HepG2 (cell line): ENCODE results near the gene CFL1. TPM values are rescaled to one million over a fixed set of nuclear protein-coding genes. Genes with fewer than 3 reads are reported as not detected.
A peak's percentile ranks its signal among the peaks of the same experiment; 100 is the strongest.

Experiments used
- ATF1 ChIP-seq: IDR thresholded peaks from 2 replicates; pipeline ENCODE4 v1.6.1; 2016; ENCODE audit warnings: mild to moderate bottlenecking, control low read depth
- DNMT1 ChIP-seq: sonication (generic); formaldehyde crosslinking; IDR thresholded peaks from 2 replicates; pipeline ENCODE4 v1.5.1; 2020; ENCODE audit warnings: mild to moderate bottlenecking, missing genetic modification reagents
- FOSL2 ChIP-seq: sonication (generic); formaldehyde crosslinking; IDR thresholded peaks from 2 replicates; pipeline ENCODE4 v1.4.0; 2020; ENCODE audit warnings: missing genetic modification reagents
- GABPA ChIP-seq, 2 experiments: IDR thresholded peaks; 2 replicates each; pipeline ENCODE4 v1.6.1; 2011 to 2016; ENCODE audit warnings: low read depth in 2 of 2, low read length in 1 of 2, missing biosample characterization in 1 of 2, missing genetic modification characterization in 1 of 2
- GZF1 ChIP-seq: sonication (generic); formaldehyde crosslinking; IDR thresholded peaks from 2 replicates; pipeline ENCODE4 v1.5.1; 2020; ENCODE audit warnings: mild to moderate bottlenecking, missing genetic modification reagents
- HOXA7 ChIP-seq: sonication (generic); formaldehyde crosslinking; IDR thresholded peaks from 2 replicates; pipeline ENCODE4 v1.8.1; 2022; ENCODE audit warnings: mild to moderate bottlenecking, missing genetic modification reagents, moderate library complexity
- KDM1A ChIP-seq: IDR thresholded peaks from 2 replicates; pipeline ENCODE4 v1.6.1; 2016; ENCODE audit warnings: missing compliant biosample characterization
- KLF11 ChIP-seq: IDR thresholded peaks from 2 replicates; pipeline ENCODE4 v1.6.1; 2016; ENCODE audit warnings: missing compliant biosample characterization
- MLXIP ChIP-seq: sonication (generic); formaldehyde crosslinking; IDR thresholded peaks from 2 replicates; pipeline ENCODE4 v1.9.0; 2021; ENCODE audit warnings: missing genetic modification reagents, borderline replicate concordance
- NR0B2 ChIP-seq: sonication (generic); formaldehyde crosslinking; IDR thresholded peaks from 2 replicates; pipeline ENCODE4 v1.4.0; 2020; ENCODE audit warnings: mild to moderate bottlenecking, missing genetic modification reagents
- PBX3 ChIP-seq: sonication (generic); formaldehyde crosslinking; IDR thresholded peaks from 2 replicates; pipeline ENCODE4 v1.8.1; 2023; ENCODE audit warnings: missing genetic modification reagents, inconsistent platforms, borderline replicate concordance
- SMAD9 ChIP-seq: sonication (generic); formaldehyde crosslinking; IDR thresholded peaks from 2 replicates; pipeline ENCODE4 v1.5.1; 2020; ENCODE audit warnings: mild to moderate bottlenecking, missing genetic modification reagents
- ZBTB43 ChIP-seq: sonication (generic); formaldehyde crosslinking; conservative IDR thresholded peaks from 2 replicates; pipeline ENCODE4 v1.4.0; 2020; ENCODE audit warnings: missing genetic modification reagents
- ZKSCAN1 ChIP-seq: fragments of 150-350 bp; IDR thresholded peaks from 2 replicates; pipeline ENCODE4 v1.6.1; 2014; ENCODE audit warnings: low read length
- ZNF205 ChIP-seq: IDR thresholded peaks from 2 replicates; pipeline ENCODE4 v1.6.1; 2018; ENCODE audit warnings: missing biosample characterization, missing genetic modification reagents
- ZNF263 ChIP-seq: sonication (generic); formaldehyde crosslinking; IDR thresholded peaks from 2 replicates; pipeline ENCODE4 v1.4.0; 2020; ENCODE audit warnings: missing genetic modification reagents
- ZNF512 ChIP-seq: sonication (generic); formaldehyde crosslinking; IDR thresholded peaks from 2 replicates; pipeline ENCODE4 v1.4.0; 2020; ENCODE audit warnings: mild to moderate bottlenecking, missing genetic modification reagents
- ZNF558 ChIP-seq: sonication (generic); formaldehyde crosslinking; IDR thresholded peaks from 2 replicates; pipeline ENCODE4 v1.9.0; 2022; ENCODE audit warnings: mild to moderate bottlenecking, missing genetic modification reagents, borderline replicate concordance
- ZNF709 ChIP-seq: sonication (generic); formaldehyde crosslinking; IDR thresholded peaks from 2 replicates; pipeline ENCODE4 v1.5.0; 2020; ENCODE audit warnings: mild to moderate bottlenecking, missing genetic modification reagents
- ZNF746 ChIP-seq: sonication (generic); formaldehyde crosslinking; IDR thresholded peaks from 2 replicates; pipeline ENCODE4 v1.8.0; 2022; ENCODE audit warnings: mild to moderate bottlenecking, missing genetic modification reagents
- ZNF75D ChIP-seq: sonication (generic); formaldehyde crosslinking; IDR thresholded peaks from 2 replicates; pipeline ENCODE4 v1.8.1; 2023; ENCODE audit warnings: missing genetic modification reagents, mild to moderate bottlenecking, borderline replicate concordance
- ZNF891 ChIP-seq: sonication (generic); formaldehyde crosslinking; IDR thresholded peaks from 2 replicates; pipeline ENCODE4 v1.5.0; 2020; ENCODE audit warnings: mild to moderate bottlenecking, missing genetic modification reagents
- ZSCAN9 ChIP-seq: IDR thresholded peaks from 2 replicates; pipeline ENCODE4 v1.6.1; 2016; ENCODE audit warnings: borderline replicate concordance
- polyA plus RNA-seq, 8 experiments: library from polyadenylated mRNA; depleted of rRNA in 3 of 8; stranded (reverse) in 7 of 8; unstranded in 1 of 8; fragments of >200 nt; fragmentation: Illumina TruSeq in 4 of 8; extraction: Trizol in 4 of 8; gene quantifications; 2 replicates each; pipeline versions ENCODE4 v1.2.1 to v1.2.3, GENCODE V29; 2011 to 2016; ENCODE audit warnings: low read depth in 4 of 8, missing spikeins in 1 of 8, mixed read lengths in 1 of 8; ENCODE audit not compliant: insufficient read depth in 1 of 8
- total RNA-seq, 5 experiments: library from RNA; depleted of rRNA; stranded (reverse); fragments of >200 nt; fragmentation: Illumina TruSeq; extraction: Trizol; gene quantifications; 2 replicates each; pipeline ENCODE4 v1.2.3, GENCODE V29; 2016; ENCODE audit warnings: low read depth in 1 of 5

CFL1 gene
- total and polyA plus RNA-seq, 2 of the 13 experiments (the other 11 are each of a cell fraction or from before 2014, with no cell fraction given): 379 to 383 TPM

- TF ChIP-seq ZNF709: no peak
- TF ChIP-seq ZNF558 (CRISPR knock-in tag): no peak; the same call in 1 of the 2 replicates
- TF ChIP-seq ATF1: peak; percentile 73
- no peak for TF ChIP-seq ZSCAN9 (CRISPR knock-in tag)
- no peak for TF ChIP-seq DNMT1 (CRISPR knock-in tag)
- no peak for TF ChIP-seq ZNF75D (CRISPR knock-in tag)
- no peak; the same call in 1 of the 2 replicates for TF ChIP-seq ZBTB43
- TF ChIP-seq HOXA7 (CRISPR knock-in tag): no peak
- TF ChIP-seq PBX3 (CRISPR knock-in tag): 0 out of 2 replicates have a peak, but pooled peaks have one; percentile 33
- TF ChIP-seq ZNF746 (CRISPR knock-in tag): peak; percentile 38; the same call in 1 of the 2 replicates
- no peak for TF ChIP-seq ZNF512 (CRISPR knock-in tag)
- TF ChIP-seq FOSL2: peak; percentile 83
- no peak for TF ChIP-seq ZKSCAN1
- TF ChIP-seq GABPA (IDR thresholded peaks at IDR 0.05; ENCODE audit: low read depth, low read length): no peak
- peak; percentile 40; the same call in 1 of the 2 replicates for TF ChIP-seq GABPA (CRISPR knock-in tag; IDR thresholded peaks at IDR 0.05; ENCODE audit: low read depth)
- TF ChIP-seq ZNF891 (CRISPR knock-in tag): no peak
- TF ChIP-seq GZF1 (CRISPR knock-in tag): no peak
- TF ChIP-seq KDM1A (CRISPR knock-in tag): no peak
- TF ChIP-seq ZNF263 (CRISPR knock-in tag): no peak
- TF ChIP-seq NR0B2: no peak
- peak; percentile 35; the same call in 1 of the 2 replicates for TF ChIP-seq ZNF205
- TF ChIP-seq KLF11 (CRISPR knock-in tag): 0 out of 2 replicates have a peak, but pooled peaks have one; percentile 68
- TF ChIP-seq MLXIP (CRISPR knock-in tag): no peak
- TF ChIP-seq SMAD9 (CRISPR knock-in tag): no peak; the same call in 1 of the 2 replicates
These were observed 42.3 kb upstream of the CFL1 start, which contains the start of gene FOSL1 (continued) for GRCh38 chr11:65900125-65900898.
